NCI-H748 (cell line): ENCODE data around the gene RNU1-2.
"Not testable (repeated sequence)": the region's sequence is repeated elsewhere in the genome, so short reads cannot be mapped to it uniquely, and the experiment has no call there.

ENCODE experiments used
- DNase-seq: peaks from one replicate; lab custom pipeline; 2025; ENCODE audit not compliant: unreplicated experiment; lab: John Stamatoyannopoulos, UW

The RNU1-2 gene

GRCh38 chr1:16925635-16926490, 30.1 kb downstream of the RNU1-2 start:
- no peak for DNase-seq

GRCh38 chr1:16926491-16927073, 30.8 kb downstream of the RNU1-2 start:
- DNase-seq: peak; percentile 97

DNA sequence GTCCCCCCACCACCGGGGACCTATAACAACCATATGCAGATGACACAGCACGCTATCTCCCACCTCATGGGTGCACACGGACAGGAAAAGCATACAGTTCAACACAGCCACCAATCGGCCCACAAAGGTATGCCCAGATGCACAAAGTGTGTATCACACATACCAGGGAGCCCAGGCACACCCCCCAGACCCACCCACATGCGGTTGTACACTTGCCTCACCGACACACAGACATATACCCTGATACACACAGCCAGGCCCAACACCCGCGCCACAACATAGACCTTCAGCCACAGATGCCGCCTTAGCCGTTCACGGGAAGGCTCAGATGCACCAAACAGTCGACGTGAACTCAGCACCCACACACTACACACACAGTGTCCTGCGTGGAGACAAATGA, 31.5 kb downstream of the RNU1-2 start:
- DNase-seq: no peak

DNA sequence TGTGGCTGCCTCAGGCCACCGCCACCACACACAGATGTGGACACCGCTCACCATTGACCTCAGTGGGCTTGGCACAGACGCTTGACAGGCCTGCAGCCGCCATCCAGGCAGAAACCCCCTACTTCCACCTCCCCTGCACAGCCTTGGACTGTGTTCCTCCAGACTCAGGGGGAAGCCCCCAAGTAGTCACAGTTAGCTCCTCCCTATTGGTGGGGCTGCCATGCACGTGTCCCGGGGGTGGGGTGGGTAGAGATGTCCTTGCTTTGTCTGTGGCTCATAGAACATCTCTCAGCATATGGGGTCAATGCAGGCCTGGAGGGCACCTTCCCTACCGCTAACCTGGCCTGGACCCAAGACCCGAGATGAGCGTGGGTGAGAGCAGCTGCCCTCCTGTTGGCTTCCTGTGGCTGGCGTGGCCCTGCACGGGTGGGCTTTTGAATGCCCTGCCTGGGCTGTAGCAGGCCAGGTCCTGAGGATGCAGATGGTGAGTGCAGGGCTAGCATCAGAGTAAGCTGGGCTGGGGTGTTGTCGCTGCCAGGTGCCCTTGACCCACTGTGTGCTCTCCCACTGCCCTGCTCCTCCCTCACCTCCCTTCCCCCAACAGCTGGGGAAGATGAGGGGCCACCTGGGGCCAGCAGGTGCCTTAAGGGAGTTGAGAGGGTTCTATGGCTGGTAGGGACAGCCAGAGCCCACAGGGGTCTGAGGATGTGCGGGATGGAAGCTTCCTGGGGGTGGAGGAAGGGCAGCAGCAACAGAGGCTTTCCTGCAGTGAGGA, 32.1 kb downstream of the RNU1-2 start:
- no peak for DNase-seq

- not testable (repeated sequence) for DNase-seq
Measured at GRCh38 chr1:16929146-16930041, 33.6 kb downstream of the RNU1-2 start.

DNA sequence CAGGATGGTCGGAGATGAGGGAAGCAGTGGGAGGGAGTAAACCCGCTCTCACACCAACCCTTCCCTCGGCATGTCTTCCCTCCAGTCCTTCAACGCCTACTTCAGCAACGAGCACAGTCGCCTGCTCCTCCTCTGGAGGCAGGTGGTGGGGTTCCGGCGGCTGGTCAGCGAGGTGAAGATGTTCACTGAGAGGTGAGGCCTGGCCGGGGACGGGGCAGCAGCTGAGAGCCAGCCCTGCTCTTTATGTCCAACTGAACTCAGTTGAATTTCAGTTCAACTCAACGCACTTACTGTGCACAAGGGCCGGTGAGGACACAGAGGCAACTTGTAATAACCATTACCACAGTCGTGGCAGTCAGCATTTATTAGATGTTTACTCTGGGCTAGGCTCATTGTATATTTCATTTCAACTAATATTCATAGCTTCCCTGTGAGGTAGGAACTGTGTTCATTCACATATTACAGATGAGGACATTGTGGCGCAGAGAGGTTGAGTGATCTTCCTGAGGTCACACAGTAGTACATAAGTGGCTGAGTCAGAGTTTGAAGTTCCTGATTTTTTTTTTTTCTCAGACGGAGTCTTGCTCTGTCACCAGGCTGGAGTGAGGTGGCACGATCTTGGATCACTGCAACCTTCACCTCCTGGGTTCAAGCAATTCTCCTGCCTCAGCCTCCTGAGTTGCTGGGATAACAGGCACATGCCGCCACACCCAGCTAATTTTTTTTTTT, 35.6 kb downstream of the RNU1-2 start:
- DNase-seq: not testable (repeated sequence)

- not testable (repeated sequence) for DNase-seq
Measured at GRCh38 chr1:16933945-16934344, 38.2 kb downstream of the RNU1-2 start.

GRCh38 chr1:16936580-16936979, 40.8 kb downstream of the RNU1-2 start:
- not testable (repeated sequence) for DNase-seq

DNA sequence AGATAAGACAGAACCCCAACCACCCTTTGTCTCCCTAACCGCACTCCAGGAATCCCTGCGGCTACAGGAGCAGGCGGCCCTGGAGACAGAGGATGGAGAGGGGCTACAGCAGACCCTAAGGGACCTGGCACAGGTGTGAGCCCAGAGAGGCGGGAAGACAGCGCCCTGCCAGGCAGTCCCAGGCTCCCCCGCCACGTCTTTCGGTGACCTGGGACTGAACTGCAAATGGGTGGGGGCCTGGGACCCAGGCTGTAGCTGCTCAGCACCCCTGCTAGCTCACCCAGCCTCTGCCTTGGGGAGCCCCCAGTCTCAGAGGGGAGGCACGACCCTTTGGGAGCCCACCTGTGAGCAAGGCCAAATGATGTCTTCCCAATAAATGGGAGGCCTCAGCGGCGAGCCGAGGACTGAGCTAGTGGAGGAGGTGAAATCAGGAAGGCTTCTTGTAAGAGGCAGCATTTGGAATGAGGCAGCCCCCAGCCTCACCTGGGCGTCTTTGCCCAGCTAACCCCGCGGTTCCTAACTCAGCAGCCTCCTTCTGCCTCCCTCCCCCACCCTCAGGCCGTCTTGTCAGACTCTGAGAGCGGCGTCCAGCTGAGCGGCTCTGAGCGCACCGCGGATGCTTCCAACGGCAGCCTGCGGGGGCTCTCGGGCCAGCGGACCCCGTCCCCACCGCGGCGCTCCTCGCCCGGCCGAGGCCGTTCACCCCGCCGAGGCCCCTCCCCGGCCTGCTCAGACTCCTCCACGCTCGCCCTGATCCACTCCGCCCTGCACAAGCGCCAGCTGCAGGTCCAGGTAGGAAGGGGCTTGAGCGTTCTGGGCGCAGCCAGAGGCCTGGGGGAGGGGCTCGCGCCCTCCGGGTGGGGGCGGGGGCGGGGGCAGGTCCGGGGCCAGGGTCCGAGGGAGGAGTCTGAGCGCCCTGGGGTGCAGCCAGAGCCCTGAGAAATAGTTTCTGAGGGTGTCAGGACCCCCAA, 42.9 kb downstream of the RNU1-2 start:
- DNase-seq: no peak

DNA sequence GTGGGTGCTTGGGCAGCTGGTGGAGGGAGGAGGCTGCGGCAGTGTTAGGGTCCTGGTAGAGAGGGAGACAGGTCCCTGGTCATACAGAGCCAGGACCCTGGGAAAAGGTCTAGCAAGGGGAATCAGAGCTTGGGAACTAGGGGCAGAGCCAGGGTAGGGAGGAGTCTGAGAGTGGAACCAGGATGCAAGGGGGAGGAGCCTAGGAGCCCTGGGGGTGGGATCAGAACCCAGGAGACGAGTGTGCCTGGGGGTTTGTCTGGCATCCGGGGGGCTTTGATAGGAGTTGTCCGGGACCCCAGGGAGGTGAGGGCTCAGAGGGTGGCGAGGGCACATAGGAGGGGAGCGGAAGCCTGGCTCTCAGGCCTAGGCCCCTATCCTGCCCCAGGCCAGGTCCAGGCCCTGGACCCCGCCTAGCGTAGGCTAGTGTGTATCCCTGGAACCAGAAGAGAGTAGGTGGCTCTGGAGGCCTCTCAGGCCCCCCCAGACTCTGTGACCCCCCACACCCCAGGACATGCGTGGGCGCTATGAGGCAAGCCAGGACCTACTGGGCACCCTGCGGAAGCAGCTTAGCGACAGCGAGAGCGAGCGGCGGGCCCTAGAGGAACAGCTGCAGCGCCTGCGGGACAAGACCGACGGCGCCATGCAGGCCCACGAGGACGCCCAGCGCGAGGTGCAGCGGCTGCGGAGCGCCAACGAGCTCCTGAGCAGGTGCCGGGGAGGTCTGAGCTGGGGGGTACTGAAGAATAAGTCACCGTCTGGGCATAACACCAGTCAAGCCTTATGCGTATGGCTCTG, 43.8 kb downstream of the RNU1-2 start:
- not testable (repeated sequence) for DNase-seq

DNA sequence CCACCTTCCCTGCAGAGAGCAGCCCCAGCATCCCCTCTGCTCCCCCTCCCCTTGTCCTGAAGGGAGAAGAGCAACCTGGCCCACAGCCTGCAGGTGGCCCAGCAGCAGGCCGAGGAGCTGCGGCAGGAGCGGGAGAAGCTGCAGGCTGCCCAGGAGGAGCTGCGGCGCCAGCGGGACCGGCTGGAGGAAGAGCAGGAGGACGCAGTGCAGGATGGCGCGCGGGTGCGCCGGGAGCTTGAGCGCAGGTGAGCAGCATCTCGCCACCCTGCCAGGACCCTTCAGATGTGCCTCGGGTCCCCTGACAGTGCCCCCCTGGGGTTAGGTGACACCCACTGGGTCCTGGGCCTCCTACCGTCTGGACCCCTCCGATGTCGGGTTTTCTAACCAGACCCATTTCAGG, 48.3 kb downstream of the RNU1-2 start:
- no peak for DNase-seq

DNA sequence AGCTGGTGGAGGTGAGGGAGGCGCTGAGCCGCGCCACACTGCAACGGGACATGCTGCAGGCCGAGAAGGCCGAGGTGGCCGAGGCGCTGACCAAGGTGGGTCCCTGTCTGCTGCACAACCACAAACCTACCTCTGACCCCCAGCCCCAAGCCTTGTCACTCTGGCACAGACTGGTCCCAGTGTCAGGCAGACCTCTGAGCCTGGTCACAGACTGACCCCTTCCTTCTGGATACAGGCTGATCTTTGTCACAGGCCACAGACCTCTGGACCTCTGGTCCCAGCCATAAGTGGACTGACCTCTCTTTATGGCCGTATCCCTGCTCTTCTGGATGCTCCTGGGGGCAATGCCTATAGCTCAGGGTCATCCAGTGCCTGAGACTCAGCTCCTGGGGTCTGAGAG, 49.7 kb downstream of the RNU1-2 start:
- DNase-seq: not testable (repeated sequence)
